WERI-Rb-1 (cell line): ENCODE results near the gene RASSF3.

Experiments
- DNase-seq: peaks from one replicate; pipeline ENCODE4 v3.0.0-alpha.2; 2020
- H3K27ac ChIP-seq: fragments of 250-450 bp; sonication (Bioruptor Pico); 2 replicates; pipeline ENCODE4 v1.5.1; 2020; ENCODE audit warnings: mild to moderate bottlenecking, moderate library complexity
- H3K27me3 ChIP-seq: fragments of 250-450 bp; sonication (Bioruptor Pico); 2 replicates; pipeline ENCODE4 v1.5.1; 2021; ENCODE audit warnings: mild to moderate bottlenecking, low read depth, moderate library complexity; ENCODE audit not compliant: insufficient read depth, severe bottlenecking
- H3K36me3 ChIP-seq: fragments of 250-450 bp; sonication (Bioruptor Pico); 2 replicates; pipeline ENCODE4 v1.5.1; 2020; ENCODE audit warnings: mild to moderate bottlenecking, moderate library complexity
- H3K4me3 ChIP-seq: 2 replicates; pipeline ENCODE4 v1.5.1; 2011; ENCODE audit warnings: low read depth, mild to moderate bottlenecking, control low read depth, low read length
- H3K9me3 ChIP-seq: fragments of 250-450 bp; sonication (Bioruptor Pico); 2 replicates; pipeline ENCODE4 v1.5.1; 2021; ENCODE audit warnings: mild to moderate bottlenecking, moderate library complexity; ENCODE audit not compliant: severe bottlenecking
- TF ChIP-seq, protein P1 (sequence below): IDR thresholded peaks from 2 replicates; pipeline ENCODE4 v1.5.1; 2011; ENCODE audit warnings: low read depth, mild to moderate bottlenecking, control low read depth, inconsistent platforms, low read length

Gene RASSF3

DNA sequence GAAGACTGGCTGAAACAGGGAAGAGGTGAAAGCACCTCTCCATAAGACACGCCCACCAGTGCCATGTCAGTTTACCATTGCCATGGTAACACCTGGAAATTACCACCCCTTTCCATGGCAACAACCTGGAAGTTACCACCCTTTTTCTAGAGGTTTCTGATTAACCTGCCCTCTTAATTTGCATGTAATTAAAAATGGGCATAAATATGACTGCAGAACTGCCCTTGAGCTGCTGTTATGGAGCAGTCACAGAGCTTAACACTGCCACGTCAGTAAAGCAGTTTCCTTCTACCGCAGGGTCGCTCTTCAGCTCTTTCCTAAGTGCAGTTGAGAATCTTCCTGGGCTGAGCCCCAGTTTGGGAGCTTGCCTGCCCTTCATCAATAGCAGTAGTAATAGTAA, 55.2 kb downstream of the RASSF3 start:
- H3K27me3 ChIP-seq = no peaks in the 10 kb centered on the region
- H3K36me3 ChIP-seq = no peaks in the 10 kb centered on the region
- no peak for DNase-seq
- TF ChIP-seq, protein P1, sequence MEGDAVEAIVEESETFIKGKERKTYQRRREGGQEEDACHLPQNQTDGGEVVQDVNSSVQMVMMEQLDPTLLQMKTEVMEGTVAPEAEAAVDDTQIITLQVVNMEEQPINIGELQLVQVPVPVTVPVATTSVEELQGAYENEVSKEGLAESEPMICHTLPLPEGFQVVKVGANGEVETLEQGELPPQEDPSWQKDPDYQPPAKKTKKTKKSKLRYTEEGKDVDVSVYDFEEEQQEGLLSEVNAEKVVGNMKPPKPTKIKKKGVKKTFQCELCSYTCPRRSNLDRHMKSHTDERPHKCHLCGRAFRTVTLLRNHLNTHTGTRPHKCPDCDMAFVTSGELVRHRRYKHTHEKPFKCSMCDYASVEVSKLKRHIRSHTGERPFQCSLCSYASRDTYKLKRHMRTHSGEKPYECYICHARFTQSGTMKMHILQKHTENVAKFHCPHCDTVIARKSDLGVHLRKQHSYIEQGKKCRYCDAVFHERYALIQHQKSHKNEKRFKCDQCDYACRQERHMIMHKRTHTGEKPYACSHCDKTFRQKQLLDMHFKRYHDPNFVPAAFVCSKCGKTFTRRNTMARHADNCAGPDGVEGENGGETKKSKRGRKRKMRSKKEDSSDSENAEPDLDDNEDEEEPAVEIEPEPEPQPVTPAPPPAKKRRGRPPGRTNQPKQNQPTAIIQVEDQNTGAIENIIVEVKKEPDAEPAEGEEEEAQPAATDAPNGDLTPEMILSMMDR = no peak
- no peaks in the 10 kb centered on the region for H3K9me3 ChIP-seq
- no peak overlapping the region for H3K27ac ChIP-seq
- H3K4me3 ChIP-seq = no peak overlapping the region

DNA sequence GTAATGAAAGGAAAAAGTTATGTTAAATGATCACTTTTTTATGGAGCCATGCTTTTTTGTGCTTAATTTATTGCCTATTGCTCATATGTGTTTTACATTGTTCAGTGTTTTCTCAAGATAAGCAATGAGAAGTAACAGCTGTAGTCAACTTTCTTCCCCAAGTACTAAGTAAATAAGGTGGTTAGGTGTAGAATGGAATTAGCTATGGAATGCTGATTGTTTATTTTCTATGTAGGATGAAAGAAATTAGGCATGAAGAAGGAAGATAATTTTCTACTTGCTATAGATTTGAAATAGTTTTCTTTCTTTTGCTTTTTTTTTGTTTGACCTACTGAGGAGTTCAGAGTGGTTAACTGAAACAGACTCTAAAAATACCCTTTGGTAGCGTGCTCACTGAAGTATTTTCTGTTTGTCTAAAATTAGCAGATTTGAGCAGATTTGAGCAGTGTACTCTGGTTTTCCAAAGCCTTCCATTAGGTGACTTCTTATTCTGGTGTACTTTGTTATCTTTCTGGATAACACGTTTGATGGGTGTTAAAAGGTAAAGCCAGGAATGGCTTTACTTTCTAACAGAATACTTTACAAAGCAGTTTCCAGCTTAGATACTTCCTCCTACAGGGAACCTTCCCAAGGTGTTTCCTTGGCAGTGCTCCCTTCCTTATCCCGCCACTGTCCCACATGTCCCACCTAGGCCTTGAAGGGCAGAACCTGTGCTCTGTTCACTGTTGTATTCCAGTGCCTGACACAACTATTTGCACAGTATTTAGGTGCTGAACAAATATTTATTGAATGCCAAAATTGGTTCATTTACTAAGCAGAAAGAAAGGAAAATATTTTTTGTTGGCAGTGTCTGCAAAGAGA, 56.0 kb downstream of the RASSF3 start:
- TF ChIP-seq, protein P1 = no peak
- H3K27me3 ChIP-seq = no peaks in the 10 kb centered on the region
- no peaks in the 10 kb centered on the region for H3K36me3 ChIP-seq
- no peak for DNase-seq
- H3K9me3 ChIP-seq = no peaks in the 10 kb centered on the region
- H3K4me3 ChIP-seq = no peak overlapping the region
- no peak overlapping the region for H3K27ac ChIP-seq

DNA sequence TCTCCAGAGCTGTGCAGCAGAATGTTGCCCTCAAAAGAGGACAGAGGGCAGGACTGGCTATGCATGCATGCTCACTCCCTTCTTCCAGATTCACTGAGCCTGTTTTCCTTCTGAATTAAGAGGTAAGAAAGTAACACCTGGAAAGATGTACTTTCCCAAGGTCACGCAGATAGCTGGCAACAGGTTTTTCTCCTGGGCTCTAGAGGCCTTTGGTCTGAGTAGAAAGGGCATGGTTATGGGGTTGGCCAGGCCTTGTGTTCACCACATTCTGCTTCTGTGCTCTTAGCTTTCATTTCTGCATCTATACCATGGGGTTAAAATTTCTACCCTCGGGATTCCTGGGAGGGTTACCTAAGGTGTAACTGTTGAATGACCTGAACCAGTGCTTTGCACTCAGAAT, 57.5 kb downstream of the RASSF3 start:
- H3K27ac ChIP-seq = no peak overlapping the region
- no peaks in the 10 kb centered on the region for H3K36me3 ChIP-seq
- TF ChIP-seq, protein P1 = no peak
- H3K27me3 ChIP-seq = no peaks in the 10 kb centered on the region
- H3K4me3 ChIP-seq = no peak overlapping the region
- no peak for DNase-seq
- no peaks in the 10 kb centered on the region for H3K9me3 ChIP-seq

DNA sequence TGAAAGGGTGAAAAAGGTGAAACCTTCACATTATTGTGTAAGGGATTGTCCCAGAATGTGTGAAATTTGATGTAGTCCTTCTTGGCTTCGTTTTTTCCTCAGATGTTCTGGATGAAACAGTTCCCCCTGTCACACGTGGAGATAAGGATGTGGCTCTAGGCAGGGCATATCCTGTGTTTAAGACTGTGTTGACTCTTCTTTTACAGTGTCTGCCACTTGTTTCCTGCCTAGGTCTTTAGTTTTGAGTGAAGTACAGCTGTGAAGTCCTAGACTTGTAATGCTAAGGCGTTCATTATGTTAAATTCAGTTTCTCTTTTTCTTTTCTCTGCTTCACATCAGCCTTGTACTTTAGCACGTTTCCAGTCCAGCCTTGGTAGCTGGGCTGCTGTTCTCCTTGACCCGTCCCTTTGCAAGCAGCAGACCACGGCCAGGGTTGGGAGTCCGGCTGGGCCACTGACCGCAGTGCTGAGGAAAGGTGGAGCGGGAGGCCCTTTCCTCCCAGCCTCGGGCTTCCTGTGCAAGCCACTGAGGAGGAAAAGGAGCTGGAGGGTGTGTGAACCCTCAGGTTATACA, 59.1 kb downstream of the RASSF3 start:
- no peak for DNase-seq
- no peaks in the 10 kb centered on the region for H3K9me3 ChIP-seq
- H3K36me3 ChIP-seq = no peaks in the 10 kb centered on the region
- no peaks in the 10 kb centered on the region for H3K27me3 ChIP-seq
- no peak overlapping the region for H3K27ac ChIP-seq
- TF ChIP-seq, protein P1 = no peak
- H3K4me3 ChIP-seq = no peak overlapping the region

DNA sequence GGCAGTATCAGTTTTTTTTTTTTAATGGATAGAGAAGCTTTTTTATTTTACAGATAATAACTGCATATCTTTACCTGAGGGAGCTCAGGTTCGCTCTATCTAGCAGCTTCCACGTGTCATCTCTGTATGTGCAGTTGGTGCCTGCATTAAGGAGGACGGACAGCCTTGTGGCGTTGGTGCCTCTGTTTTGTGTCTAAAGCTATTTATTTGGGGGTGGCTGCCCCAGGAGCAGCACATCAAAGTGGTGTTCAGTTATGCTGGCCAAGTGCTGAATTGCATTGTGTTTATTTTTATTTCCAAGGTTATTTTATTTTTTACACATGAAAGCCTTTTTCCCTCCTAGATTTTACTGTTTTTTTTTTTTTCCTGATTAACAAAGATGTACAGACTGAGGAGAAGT, 59.7 kb downstream of the RASSF3 start:
- no peak for DNase-seq
- Histone ChIP-seq H3K27ac (no peak overlapping the region), H3K4me3 (no peak overlapping the region), H3K27me3 (no peaks in the 10 kb centered on the region), H3K36me3 (no peaks in the 10 kb centered on the region), H3K9me3 (no peaks in the 10 kb centered on the region)
- TF ChIP-seq, protein P1 = no peak
